Renal cortex interstitium (tissue), 11 donors: Measurements from ENCODE around the gene ATRNL1. TPM values are rescaled to one million over a fixed set of nuclear protein-coding genes. Genes with fewer than 3 reads are reported as not detected.

Experiments
- DNase-seq, 11 donors: peaks; one replicate each; pipeline ENCODE4 v3.0.0-alpha.2; 2013; ENCODE audit warnings: low read depth in 9 of 11, low spot score in 4 of 11; ENCODE audit errors: extremely low read depth in 1 of 11
- polyA plus RNA-seq, 3 donors: library from polyadenylated mRNA; unstranded; fragments of 120-200 nt; gene quantifications; one replicate each; pipeline ENCODE4 v1.2.1, GENCODE V29; 2013; ENCODE audit not compliant: insufficient read length in 3 of 3

ATRNL1 gene
- polyA plus RNA-seq, 3 donors = 27.2 to 31.3 (median 27.6) TPM

DNA sequence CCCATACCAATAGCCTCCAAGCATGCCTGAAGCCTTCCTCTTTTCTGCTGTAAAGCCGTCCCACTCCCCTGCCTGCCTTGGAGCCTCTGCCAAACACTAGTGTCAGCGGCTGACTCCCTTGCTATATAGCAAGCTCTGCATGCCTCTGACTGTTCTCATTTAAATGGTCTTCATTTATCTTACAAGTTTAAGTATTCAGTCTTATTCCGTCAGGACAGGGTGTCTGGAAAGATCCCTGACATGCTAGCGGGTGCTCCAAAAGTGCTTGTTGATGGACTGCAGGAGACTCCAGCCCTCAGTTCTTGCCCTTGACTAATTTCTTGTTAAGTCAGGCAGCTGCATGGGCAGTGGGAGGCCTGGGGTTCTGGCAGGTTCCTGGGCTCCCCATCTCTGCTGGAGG, 881.2 kb downstream of the ATRNL1 start:
- DNase-seq = no peak

DNA sequence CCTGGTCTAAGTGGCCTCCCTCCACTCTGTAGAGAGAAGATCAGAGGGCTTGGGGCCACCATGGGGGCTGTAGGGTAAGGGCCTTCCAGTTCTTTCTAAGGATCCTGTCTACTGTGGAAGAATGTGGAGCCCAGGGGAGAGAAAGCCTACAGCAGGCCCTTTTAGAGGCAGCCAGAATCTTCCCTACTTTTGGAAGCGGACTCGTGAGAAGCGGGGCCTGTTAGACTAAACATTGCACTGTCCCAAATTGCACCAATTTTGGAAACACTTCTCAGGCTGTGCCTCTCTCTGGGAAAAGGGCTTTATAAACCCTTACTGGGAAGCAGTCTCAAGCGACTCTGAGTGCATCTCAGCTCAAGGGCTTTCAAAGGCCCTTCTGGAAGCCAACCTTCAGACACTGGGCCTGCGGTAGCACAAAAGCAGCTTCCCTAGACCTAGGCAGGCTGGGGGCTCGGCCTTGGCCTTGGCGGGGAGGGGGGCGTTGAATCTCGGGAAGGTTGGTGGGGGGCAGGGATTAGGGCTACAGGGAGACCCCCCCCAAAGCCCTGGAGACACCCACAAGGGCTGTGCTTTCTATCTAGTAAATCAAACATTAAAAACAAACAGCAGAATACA, 881.8 kb downstream of the ATRNL1 start:
- no peak for DNase-seq

DNA sequence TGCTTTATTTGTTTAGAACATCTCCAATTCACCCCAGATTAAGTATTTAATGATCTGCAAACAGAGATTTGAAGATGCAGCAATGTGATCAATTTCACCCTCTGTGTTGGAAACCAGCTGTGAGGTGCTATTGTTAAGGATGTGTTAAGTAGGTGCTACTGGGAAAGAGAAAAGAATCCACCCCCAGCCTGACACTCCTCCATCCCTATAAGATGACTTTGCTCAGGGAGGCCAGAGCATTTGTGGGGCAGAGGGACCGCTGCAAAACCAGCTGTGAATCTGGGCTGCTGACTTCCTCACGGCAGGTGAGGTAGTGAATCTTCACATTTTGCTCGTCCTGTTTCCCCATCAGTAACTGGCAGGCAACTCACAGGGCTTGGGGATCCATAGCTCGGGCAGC, 882.3 kb downstream of the ATRNL1 start:
- no peak for DNase-seq

DNA sequence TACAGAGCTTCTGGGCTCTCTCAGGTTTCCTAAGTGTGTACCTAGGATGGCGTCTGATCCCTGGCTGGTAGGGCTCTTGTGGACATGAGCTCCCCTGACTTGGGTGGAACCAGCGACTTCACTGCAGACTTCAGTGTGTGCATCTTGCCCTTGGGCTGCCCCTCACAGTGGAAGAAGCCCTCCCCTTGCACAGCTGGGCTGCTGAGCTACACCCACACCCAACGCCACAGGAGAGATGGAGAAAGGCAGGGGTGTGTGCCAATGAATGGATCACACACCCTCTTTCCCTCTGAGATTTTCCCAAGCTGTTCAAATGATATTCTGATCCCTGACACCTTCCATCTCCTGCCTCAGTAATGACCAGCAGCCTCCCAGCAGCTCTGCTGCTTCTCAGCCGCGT, 883.2 kb downstream of the ATRNL1 start:
- no peak for DNase-seq

DNA sequence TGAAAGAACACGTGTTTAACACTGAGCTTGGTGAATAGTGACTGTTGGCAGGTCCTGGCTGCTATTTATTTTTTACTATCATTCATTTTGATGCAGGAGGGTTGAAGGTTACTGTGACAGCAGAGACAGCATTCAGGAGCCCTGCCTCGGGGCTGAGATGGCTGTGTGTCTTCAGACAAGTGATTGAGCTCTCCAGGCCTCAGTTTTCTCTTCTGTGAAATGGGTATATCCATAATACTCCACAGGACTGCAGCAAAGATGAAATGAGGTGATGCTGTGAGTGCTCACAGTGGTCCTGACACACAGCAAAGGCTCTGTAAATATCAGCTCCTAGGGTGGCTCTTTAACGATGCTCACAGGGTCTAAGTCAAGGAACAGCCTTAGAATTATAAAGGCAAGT, 884.7 kb downstream of the ATRNL1 start:
- no peak for DNase-seq

DNA sequence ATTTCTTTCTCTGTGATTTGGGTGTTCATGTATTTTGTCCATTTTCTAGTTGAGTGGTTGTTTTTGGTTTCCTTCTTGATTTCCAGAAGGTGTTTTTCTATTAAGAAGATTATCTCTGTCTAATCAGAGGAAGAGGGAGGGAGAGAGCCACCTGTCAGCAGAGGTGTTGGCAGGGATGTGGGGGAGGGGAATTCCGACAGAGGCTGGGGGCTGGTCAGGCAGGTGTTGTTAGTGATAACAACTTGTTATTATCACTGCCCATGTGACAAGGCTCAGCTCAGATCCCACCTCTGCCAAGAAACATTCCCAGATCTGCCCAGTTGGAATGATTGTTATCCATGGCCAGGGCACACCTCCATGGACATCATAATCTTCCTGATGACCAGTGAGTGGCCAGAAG, 886.4 kb downstream of the ATRNL1 start:
- DNase-seq = no peak

DNA sequence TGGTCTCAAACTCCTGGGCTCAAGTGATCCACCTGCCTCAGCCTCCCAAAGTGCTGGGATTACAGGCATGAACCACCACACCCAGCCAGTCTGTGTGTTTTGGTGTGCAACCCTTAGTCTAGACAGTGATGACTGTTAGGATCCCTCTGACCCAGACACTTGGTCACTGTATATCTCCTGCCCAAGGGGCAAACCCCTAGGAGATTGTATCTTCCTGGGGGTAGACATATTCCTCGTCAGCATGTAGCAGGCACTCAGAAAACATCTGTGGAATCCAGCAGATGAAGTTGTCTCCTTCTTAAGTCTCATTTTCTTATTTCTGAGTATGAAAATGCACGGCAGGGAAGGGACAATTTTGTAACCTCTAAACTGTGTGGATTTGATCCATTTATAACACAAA, 887.3 kb downstream of the ATRNL1 start:
- no peak for DNase-seq

DNA sequence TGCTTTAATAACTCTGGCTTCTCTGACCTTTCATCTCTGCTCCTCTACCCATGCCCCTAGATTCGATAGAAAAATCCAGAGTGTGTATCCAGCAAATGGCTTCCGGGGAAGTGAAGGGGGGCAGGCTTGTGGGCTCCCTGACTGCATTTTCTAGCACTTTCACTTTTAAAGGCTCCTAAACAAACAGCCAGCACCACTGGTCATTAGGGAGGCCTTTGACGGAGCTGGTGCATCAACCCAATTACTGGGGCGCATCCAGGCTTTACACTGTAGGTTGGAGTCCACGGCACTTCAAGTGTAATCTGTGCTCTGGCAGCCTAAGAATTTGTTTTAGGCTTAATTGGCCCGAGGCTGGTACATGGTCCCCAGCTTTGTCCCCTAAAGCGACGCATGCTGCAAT, 887.9 kb downstream of the ATRNL1 start:
- DNase-seq = peak in 6 of 11 donors; percentile 17 to 57 (median 38)

DNA sequence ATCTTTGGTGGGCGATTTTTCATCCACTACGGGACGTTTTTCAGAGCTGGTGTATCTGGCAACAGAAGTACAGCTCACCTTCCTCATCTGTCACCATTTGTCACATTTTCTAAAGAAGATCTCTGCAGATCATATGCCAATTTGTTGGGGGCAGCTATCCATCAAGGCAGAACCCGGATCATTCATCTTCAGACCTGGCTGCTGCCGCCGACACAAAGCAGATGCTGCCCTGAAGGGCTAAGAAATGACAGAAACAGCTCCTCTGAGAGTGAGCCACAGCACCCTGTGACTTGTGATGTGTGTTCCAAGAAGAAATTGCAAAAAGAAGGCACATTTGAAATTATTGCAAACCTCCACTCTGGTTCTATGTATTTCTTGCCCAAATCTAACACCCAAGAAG, 888.9 kb downstream of the ATRNL1 start:
- no peak for DNase-seq

DNA sequence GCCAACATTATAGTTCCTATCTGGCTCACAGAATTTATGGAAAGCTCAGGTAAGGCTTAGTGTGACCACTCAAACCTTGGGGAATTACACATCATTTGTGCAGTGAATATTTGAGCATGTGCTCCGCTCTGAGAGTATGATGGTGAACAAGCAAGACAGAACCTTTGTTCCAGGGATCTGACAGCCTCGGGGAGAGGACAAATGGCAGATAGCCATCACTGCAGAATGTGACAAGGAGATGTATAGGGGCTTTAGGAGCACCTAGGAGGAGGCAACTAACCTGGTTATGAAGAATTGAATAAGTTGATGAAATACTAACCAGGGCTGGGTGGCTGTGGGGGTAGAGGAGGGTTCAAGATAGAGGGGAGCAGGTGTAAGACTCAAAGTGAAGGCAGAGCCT, 889.4 kb downstream of the ATRNL1 start:
- no peak for DNase-seq

DNA sequence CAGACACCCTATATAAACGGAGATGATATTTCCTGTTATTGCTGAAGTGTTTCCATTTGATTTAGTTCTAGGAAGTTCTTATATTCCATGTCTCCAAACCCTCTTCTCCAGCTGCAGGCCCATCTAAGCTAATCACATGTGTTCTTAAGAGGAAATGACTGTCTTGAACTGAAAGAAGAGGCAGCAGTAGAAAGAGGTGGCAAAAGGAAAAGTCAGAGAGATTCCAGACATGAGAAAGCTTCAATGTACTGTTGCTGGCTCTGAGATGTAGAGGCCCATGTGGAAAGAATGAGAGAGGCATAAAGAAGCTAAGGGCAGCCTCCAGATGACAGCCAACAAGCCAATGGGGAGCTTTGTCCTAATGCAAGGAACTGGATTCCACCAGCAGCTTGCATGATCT, 892.6 kb downstream of the ATRNL1 start:
- DNase-seq = no peak

DNA sequence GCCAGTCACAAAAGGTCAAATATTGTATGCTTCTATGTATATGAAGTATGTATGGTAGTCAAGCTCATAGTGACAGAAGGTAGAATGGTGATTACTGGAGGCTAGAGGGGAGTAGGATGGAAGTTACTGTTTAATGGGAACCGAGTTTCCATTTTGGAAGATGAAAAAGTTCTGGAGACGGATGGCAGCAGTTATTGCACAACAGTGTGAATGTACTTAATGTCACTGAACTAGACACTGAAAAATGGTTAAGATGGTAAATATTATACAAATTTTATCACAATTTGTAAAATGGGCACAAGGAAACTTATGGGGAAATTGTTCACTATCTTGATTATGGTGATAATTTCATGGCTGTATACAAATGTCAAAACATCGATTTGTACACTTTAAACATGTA, 895.2 kb downstream of the ATRNL1 start:
- no peak for DNase-seq

DNA sequence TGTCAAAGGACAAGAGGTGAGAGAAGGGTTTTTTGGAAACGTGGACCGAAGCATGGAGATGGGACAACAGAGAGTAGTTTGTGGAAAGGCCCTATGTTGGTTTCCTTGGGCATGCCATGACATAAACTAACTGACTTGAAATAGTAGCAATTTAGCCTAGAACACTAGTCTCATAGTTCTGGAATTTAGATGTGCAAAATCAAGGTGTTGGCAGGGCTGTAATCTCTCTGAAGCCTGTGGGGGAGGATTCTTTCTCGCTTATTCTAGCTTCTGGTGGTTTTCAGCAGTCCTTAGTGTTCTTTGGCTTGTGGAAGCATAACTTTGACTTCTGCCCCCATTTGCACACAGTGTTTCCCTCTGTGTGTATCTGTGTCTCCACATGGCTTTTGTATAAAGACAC, 896.5 kb downstream of the ATRNL1 start:
- DNase-seq = no peak

DNA sequence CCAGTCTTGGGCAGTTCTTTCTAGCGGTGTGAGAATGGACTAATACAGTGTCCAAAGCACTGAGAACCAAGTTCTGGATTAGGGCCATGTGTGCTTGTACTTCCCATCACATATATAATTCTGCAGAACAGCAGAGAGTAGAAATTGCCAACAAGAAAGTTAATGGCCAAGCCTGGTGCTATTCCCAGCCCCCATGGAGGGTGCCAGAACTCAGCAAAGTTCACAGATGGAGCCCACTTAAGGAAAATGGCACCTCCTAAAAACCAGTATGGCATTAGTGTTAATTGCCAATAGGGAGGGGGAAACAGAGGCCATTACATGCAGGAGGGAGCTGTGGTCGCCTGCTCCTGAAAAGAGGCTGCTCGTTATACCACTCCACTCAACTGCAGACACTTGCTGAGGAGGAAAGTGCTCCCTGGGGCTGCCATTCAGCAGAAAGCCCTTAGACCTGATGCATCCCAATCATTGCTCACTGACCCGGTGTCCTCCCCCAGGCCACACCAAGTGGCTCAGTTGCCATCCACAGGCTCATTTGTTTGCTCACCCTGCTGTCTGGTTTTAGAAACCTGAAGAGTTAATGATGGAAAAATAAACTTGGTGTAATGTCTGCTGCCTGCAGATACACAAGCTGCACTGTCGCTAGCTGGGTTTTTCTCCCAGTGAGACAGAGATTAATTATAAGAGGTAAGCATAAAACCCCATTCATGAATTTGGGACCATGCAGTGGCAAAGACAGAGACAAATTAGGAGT, 899.2 kb downstream of the ATRNL1 start:
- DNase-seq = no peak

DNA sequence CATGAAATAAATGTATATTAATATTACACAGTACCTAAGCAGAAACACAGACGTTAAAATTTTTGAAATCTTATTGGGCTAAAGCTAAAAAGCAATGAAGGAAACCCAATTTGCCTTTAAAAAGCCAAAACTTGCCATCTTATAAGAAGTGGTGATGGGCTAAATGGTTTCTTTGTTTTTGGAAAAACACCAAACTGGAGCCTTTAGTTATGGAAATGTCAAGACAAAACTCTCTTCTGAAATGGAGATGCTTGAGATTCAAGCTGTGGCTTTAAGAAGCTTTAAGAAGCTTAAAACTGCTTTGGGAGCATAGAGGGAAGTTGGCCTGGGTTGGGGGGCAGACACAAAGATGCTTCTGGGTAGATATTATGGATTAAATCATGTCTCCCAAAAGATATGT, 902.9 kb downstream of the ATRNL1 start:
- no peak for DNase-seq

DNA sequence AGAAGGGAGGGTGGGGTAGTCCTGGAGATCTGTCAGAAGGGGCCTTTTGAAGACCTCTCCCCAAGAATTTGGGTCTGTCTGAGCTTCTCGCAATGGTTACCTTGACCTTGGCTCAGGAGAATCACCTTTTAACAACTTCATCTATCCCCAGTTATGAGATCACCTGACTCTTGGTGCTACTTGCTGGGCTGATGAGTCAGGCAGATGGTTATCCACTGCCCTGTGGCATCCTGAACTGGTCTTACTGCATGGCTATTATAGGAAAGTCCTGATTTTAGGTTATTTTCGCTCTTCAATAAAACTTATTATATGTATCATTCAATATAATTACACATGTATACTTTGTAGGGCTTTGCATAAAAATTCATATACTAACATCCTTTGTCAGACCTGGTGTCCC, 905.1 kb downstream of the ATRNL1 start:
- DNase-seq = no peak

Other genes with a start within 250 kb of the ATRNL1 start
- gene TRUB1, start 155.2 kb upstream of the ATRNL1 start, polyA plus RNA-seq = 10 to 100 TPM; 32.8 to 38.6 (median 37.0) TPM